ENCODE data around the gene ZNF318.

ZNF318 gene

GRCh38 chr6:43287717-43288679 is 81.4 kb downstream of the ZNF318 start:
- H3K9me3 ChIP-seq (replicated peaks; ENCODE audit: insufficient read depth, low read length): no peaks in the 10 kb centered on the region
- H3K4me1 ChIP-seq (ENCODE audit: low read length): no peaks in the 10 kb centered on the region
- H4K20me1 ChIP-seq (ENCODE audit: insufficient read depth, low read length): no peaks in the 10 kb centered on the region
- H3K36me3 ChIP-seq (replicated peaks; ENCODE audit: insufficient read depth, low read length): no peaks in the 10 kb centered on the region
- H2AFZ ChIP-seq (ENCODE audit: low read length): no peak overlapping the region
- H3K27ac ChIP-seq (ENCODE audit: low read length): no peak overlapping the region
- H3K79me2 ChIP-seq (ENCODE audit: low read length): no peaks in the 10 kb centered on the region
- H3K9me2 ChIP-seq (replicated peaks; ENCODE audit: insufficient read depth, low read length): no peaks in the 10 kb centered on the region
- H3K4me3 ChIP-seq (ENCODE audit: low read length): no peak overlapping the region
- no peak overlapping the region for H3K4me2 ChIP-seq (ENCODE audit: low read depth, low read length)
- TF ChIP-seq EZH2phosphoT487 (IDR thresholded peaks at IDR 0.05; ENCODE audit: low read length): no peak
- no peak for TF ChIP-seq EZH2 (optimal IDR thresholded peaks at IDR 0.05; ENCODE audit: low read depth, low read length)
- no peaks in the 10 kb centered on the region for H3F3A ChIP-seq (ENCODE audit: insufficient read depth, low read length)
- no peak overlapping the region for H3K9ac ChIP-seq (ENCODE audit: low read length)
- no peak for DNase-seq
- peaks cover 32% of the 10 kb centered on the region for H3K27me3 ChIP-seq (replicated peaks; ENCODE audit: insufficient read depth, low read length)

- Histone ChIP-seq H3K4me2 (ENCODE audit: low read depth, low read length) (no peak overlapping the region), H3K9ac (ENCODE audit: low read length) (no peak overlapping the region), H3K4me1 (ENCODE audit: low read length) (no peaks in the 10 kb centered on the region), H3K9me3 (replicated peaks; ENCODE audit: insufficient read depth, low read length) (no peaks in the 10 kb centered on the region), H2AFZ (ENCODE audit: low read length) (no peak overlapping the region), H3K4me3 (ENCODE audit: low read length) (no peak overlapping the region), H3K9me2 (replicated peaks; ENCODE audit: insufficient read depth, low read length) (no peaks in the 10 kb centered on the region), H3K27me3 (replicated peaks; ENCODE audit: insufficient read depth, low read length) (peaks cover 41% of the 10 kb centered on the region), H3K36me3 (replicated peaks; ENCODE audit: insufficient read depth, low read length) (no peaks in the 10 kb centered on the region), H4K20me1 (ENCODE audit: insufficient read depth, low read length) (no peaks in the 10 kb centered on the region), H3K79me2 (ENCODE audit: low read length) (no peaks in the 10 kb centered on the region), H3K27ac (ENCODE audit: low read length) (no peak overlapping the region), H3F3A (ENCODE audit: insufficient read depth, low read length) (no peaks in the 10 kb centered on the region)
- TF ChIP-seq EZH2 (optimal IDR thresholded peaks at IDR 0.05; ENCODE audit: low read depth, low read length) (no peak), CTCF (IDR thresholded peaks at IDR 0.05; ENCODE audit: low read length) (no peak), EZH2phosphoT487 (IDR thresholded peaks at IDR 0.05; ENCODE audit: low read length) (no peak)
- DNase-seq: no peak
Measured at GRCh38 chr6:43286980-43287716, 82.3 kb downstream of the ZNF318 start.

- peaks cover 47% of the 10 kb centered on the region for H3K27me3 ChIP-seq (replicated peaks; ENCODE audit: insufficient read depth, low read length)
- H3K36me3 ChIP-seq (replicated peaks; ENCODE audit: insufficient read depth, low read length): no peaks in the 10 kb centered on the region
Measured at GRCh38 chr6:43286456-43286979, 82.9 kb downstream of the ZNF318 start.

More at GRCh38 chr6:43286456-43286979, 82.9 kb downstream of the ZNF318 start:
- H3K79me2 ChIP-seq (ENCODE audit: low read length): no peaks in the 10 kb centered on the region
- H3K4me3 ChIP-seq (ENCODE audit: low read length): no peak overlapping the region
- no peaks in the 10 kb centered on the region for H3K4me1 ChIP-seq (ENCODE audit: low read length)
- H3K4me2 ChIP-seq (ENCODE audit: low read depth, low read length): no peak overlapping the region
- no peak overlapping the region for H2AFZ ChIP-seq (ENCODE audit: low read length)
- no peak overlapping the region for H3K9ac ChIP-seq (ENCODE audit: low read length)
- no peak overlapping the region for H3K27ac ChIP-seq (ENCODE audit: low read length)
- no peaks in the 10 kb centered on the region for H3K9me3 ChIP-seq (replicated peaks; ENCODE audit: insufficient read depth, low read length)
- no peaks in the 10 kb centered on the region for H3F3A ChIP-seq (ENCODE audit: insufficient read depth, low read length)
- no peaks in the 10 kb centered on the region for H3K9me2 ChIP-seq (replicated peaks; ENCODE audit: insufficient read depth, low read length)
- DNase-seq: no peak
- no peak for TF ChIP-seq EZH2phosphoT487 (IDR thresholded peaks at IDR 0.05; ENCODE audit: low read length)
- no peak for TF ChIP-seq CTCF (IDR thresholded peaks at IDR 0.05; ENCODE audit: low read length)
- no peaks in the 10 kb centered on the region for H4K20me1 ChIP-seq (ENCODE audit: insufficient read depth, low read length)

Measured in MM.1S (cell line).